ENCODE results near the gene REXO1. TPM values are rescaled to one million over a fixed set of nuclear protein-coding genes. Genes with fewer than 3 reads are reported as not detected.
A peak's percentile ranks its signal among the peaks of the same experiment; 100 is the strongest.

Gene REXO1
- total RNA-seq, 4 donors from 2014 or later, result 11.4 to 29.9 (median 16.1) TPM

- 11 to 16% methylated on average over 12 to 13 of the region's 16 CpGs for WGBS, 2 donors (ENCODE audit: low coverage in 1 of 2)
- peak overlapping the region; percentile 73 to 75 for H3K4me3 ChIP-seq
- TF ChIP-seq POLR2A (IDR thresholded peaks at IDR 0.05) (no peak), EP300 (IDR thresholded peaks at IDR 0.05) (no peak)
- H3K4me1 ChIP-seq, result peaks cover 0 to 62% (median 24%) of the 10 kb centered on the region in 3 donors
- H3K27me3 ChIP-seq, result no peaks in the 10 kb centered on the region
- ATAC-seq, result no peak
- H3K9me3 ChIP-seq, result no peaks in the 10 kb centered on the region
- H3K36me3 ChIP-seq, result peaks cover 0 to 27% of the 10 kb centered on the region in 2 donors
- H3K27ac ChIP-seq, result peak overlapping the region in 3 of 4 donors; percentile 90 to 97 (median 97)
Measured at GRCh38 chr19:1874554-1875185, 26.4 kb upstream of the REXO1 start.

- ATAC-seq, result no peak
- peaks cover 0 to 23% of the 10 kb centered on the region in 2 donors for H3K36me3 ChIP-seq
- peaks cover 0 to 62% (median 24%) of the 10 kb centered on the region in 3 donors for H3K4me1 ChIP-seq
- 40% methylated on average over 12 of the region's 29 CpGs; no CpG with 5 or more reads in 1 of the 2 donors for WGBS, 2 donors (ENCODE audit: low coverage in 1 of 2)
- no peaks in the 10 kb centered on the region for H3K9me3 ChIP-seq
- H3K27ac ChIP-seq, result peak overlapping the region; percentile 26 to 97 (median 92)
- peak overlapping the region in 1 of 2 donors; percentile 75 for H3K4me3 ChIP-seq
- no peaks in the 10 kb centered on the region for H3K27me3 ChIP-seq
- TF ChIP-seq EP300 (IDR thresholded peaks at IDR 0.05), result no peak
- TF ChIP-seq POLR2AphosphoS5 (IDR thresholded peaks at IDR 0.05), result peak; percentile 6
- TF ChIP-seq, protein P1, sequence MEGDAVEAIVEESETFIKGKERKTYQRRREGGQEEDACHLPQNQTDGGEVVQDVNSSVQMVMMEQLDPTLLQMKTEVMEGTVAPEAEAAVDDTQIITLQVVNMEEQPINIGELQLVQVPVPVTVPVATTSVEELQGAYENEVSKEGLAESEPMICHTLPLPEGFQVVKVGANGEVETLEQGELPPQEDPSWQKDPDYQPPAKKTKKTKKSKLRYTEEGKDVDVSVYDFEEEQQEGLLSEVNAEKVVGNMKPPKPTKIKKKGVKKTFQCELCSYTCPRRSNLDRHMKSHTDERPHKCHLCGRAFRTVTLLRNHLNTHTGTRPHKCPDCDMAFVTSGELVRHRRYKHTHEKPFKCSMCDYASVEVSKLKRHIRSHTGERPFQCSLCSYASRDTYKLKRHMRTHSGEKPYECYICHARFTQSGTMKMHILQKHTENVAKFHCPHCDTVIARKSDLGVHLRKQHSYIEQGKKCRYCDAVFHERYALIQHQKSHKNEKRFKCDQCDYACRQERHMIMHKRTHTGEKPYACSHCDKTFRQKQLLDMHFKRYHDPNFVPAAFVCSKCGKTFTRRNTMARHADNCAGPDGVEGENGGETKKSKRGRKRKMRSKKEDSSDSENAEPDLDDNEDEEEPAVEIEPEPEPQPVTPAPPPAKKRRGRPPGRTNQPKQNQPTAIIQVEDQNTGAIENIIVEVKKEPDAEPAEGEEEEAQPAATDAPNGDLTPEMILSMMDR (IDR thresholded peaks at IDR 0.05), result no peak
- TF ChIP-seq POLR2A (IDR thresholded peaks at IDR 0.05), result no peak
Measured at GRCh38 chr19:1873524-1874473, 25.5 kb upstream of the REXO1 start.

GRCh38 chr19:1872807-1873523 lies 24.7 kb upstream of the REXO1 start:
- TF ChIP-seq EP300 (IDR thresholded peaks at IDR 0.05) (no peak), POLR2AphosphoS5 (IDR thresholded peaks at IDR 0.05) (no peak), POLR2A (IDR thresholded peaks at IDR 0.05) (no peak)
- TF ChIP-seq, protein P1 (IDR thresholded peaks at IDR 0.05), result no peak
- Histone ChIP-seq H3K36me3 (peaks cover 0 to 20% of the 10 kb centered on the region in 2 donors), H3K4me1 (peaks cover 0 to 62% (median 24%) of the 10 kb centered on the region in 3 donors), H3K9me3 (no peaks in the 10 kb centered on the region), H3K4me3 (peak overlapping the region in 1 of 2 donors; percentile 75), H3K27ac (peak overlapping the region; percentile 26 to 97 (median 92)), H3K27me3 (no peaks in the 10 kb centered on the region)
- no CpG with 5 or more reads among the region's 25 CpGs for WGBS, 2 donors (ENCODE audit: low coverage in 1 of 2)
- no peak for ATAC-seq

DNA sequence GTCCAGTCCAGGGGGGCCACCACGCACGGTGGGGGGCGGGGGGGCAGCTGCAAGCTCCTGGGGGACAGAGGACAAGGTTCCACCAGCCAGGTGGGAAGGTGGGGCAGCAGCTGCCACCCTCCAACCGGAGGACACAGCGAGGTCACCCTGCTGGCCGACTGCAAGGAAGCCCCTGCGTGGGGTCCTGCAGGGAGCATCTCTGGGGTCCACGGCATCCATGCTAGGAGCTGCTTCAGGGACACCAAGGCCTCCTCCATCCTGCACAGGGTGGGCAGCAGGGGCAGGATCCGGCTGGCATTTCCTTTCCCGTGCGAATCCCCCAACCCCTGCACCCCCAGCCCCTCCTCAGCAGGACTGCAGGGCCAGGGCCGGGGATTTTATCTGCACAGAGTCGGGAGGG lies 23.3 kb upstream of the REXO1 start:
- TF ChIP-seq POLR2A (IDR thresholded peaks at IDR 0.05), result no peak
- peaks cover 0 to 20% of the 10 kb centered on the region in 2 donors for H3K36me3 ChIP-seq
- H3K4me3 ChIP-seq, result no peak overlapping the region
- no peaks in the 10 kb centered on the region for H3K27me3 ChIP-seq
- WGBS, 2 donors (ENCODE audit: low coverage in 1 of 2), result 60 to 86% methylated on average over 1 of the region's 13 CpGs
- peak overlapping the region in 2 of 4 donors; percentile 15 to 97 for H3K27ac ChIP-seq
- H3K9me3 ChIP-seq, result no peaks in the 10 kb centered on the region
- ATAC-seq, result no peak
- H3K4me1 ChIP-seq, result peaks cover 0 to 54% (median 22%) of the 10 kb centered on the region in 3 donors

DNA sequence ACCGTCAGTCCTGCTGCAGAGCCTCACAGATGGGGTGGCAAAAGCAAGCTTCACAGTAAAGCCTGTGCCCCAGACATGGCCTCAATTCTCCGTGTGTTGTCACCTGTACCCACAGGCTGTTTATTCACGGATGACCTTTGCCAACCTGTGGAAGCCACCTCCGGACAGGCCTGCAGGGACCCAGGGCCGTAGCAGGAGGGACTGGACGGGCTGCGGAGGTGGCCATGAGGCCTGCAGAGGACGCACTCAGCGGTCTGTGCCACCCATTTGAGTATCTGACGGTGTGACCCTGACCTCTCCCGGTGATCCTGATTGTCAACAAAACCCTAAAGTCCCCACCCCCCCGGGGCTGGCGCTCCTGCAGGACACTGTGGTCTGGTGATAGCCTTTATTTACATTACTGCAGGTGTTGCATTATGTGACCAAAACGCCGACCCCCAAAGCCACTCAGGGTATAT lies 22.9 kb upstream of the REXO1 start:
- TF ChIP-seq, protein P1 (IDR thresholded peaks at IDR 0.05), result no peak
- TF ChIP-seq POLR2A (IDR thresholded peaks at IDR 0.05) (no peak), EP300 (IDR thresholded peaks at IDR 0.05) (no peak), POLR2AphosphoS5 (IDR thresholded peaks at IDR 0.05) (no peak)
- H3K9me3 ChIP-seq, result no peaks in the 10 kb centered on the region
- no peak for ATAC-seq
- peaks cover 0 to 50% (median 19%) of the 10 kb centered on the region in 3 donors for H3K4me1 ChIP-seq
- H3K36me3 ChIP-seq, result peaks cover 0 to 20% of the 10 kb centered on the region in 2 donors
- H3K4me3 ChIP-seq, result no peak overlapping the region
- 73% methylated on average over 6 of the region's 15 CpGs; no CpG with 5 or more reads in 1 of the 2 donors for WGBS, 2 donors (ENCODE audit: low coverage in 1 of 2)
- no peaks in the 10 kb centered on the region for H3K27me3 ChIP-seq
- H3K27ac ChIP-seq, result peak overlapping the region in 2 of 4 donors; percentile 15 to 97
